Natural killer cell (primary cell): ENCODE data around the gene PRKAG1. TPM values are rescaled to one million over a fixed set of nuclear protein-coding genes. Genes with fewer than 3 reads are reported as not detected.

ENCODE experiments used
- ATAC-seq, 3 donors: fragments of 150-1000 bp in 2 of 3; fragments of 200-7000 bp in 1 of 3; cut with Tn5 transposase; 1 replicate in 1 of 3; 2 replicates in 2 of 3; pipeline ENCODE4 v1.10.0; 2021; ENCODE audit warnings: mild to moderate bottlenecking in 2 of 3, moderate library complexity in 2 of 3
- DNase-seq, 2 donors: peaks; one replicate each; pipeline versions ENCODE4 v3.0.0 to v3.0.0-alpha.2; 2013 to 2021; ENCODE audit warnings: mixed read lengths in 1 of 2
- H3K27ac ChIP-seq: one replicate; pipeline ENCODE4 v1.5.1; 2013; ENCODE audit warnings: mild to moderate bottlenecking, low read length
- H3K27me3 ChIP-seq: one replicate; pipeline ENCODE4 v1.6.1; 2013; ENCODE audit warnings: low read length; ENCODE audit not compliant: control insufficient read depth, insufficient read depth
- H3K36me3 ChIP-seq: one replicate; pipeline ENCODE4 v1.6.1; 2013; ENCODE audit warnings: low read length; ENCODE audit not compliant: control insufficient read depth, insufficient read depth
- H3K4me1 ChIP-seq: one replicate; pipeline ENCODE4 v1.6.1; 2013; ENCODE audit warnings: low read length; ENCODE audit not compliant: control insufficient read depth, insufficient read depth
- H3K4me3 ChIP-seq: one replicate; pipeline ENCODE4 v1.5.1; 2013; ENCODE audit warnings: low read length
- H3K9me3 ChIP-seq: one replicate; pipeline ENCODE4 v1.6.1; 2013; ENCODE audit warnings: low read length; ENCODE audit not compliant: control insufficient read depth, insufficient read depth
- H3K27ac Mint-ChIP-seq, 2 donors: one replicate each; pipeline ENCODE4 v1.8.0; 2022; ENCODE audit warnings: mild to moderate bottlenecking in 2 of 2, mixed read lengths in 2 of 2, moderate library complexity in 1 of 2
- H3K27me3 Mint-ChIP-seq, 2 donors: one replicate each; pipeline ENCODE4 v1.8.0; 2022; ENCODE audit warnings: low read depth in 2 of 2, mixed read lengths in 2 of 2
- H3K36me3 Mint-ChIP-seq: one replicate; pipeline ENCODE4 v1.8.0; 2022; ENCODE audit warnings: mixed read lengths
- H3K4me1 Mint-ChIP-seq, 2 donors: one replicate each; pipeline ENCODE4 v1.8.0; 2022; ENCODE audit warnings: mixed read lengths in 2 of 2
- H3K4me3 Mint-ChIP-seq: one replicate; pipeline ENCODE4 v1.8.0; 2022; ENCODE audit warnings: mild to moderate bottlenecking, moderate library complexity, mixed read lengths
- H3K9me3 Mint-ChIP-seq, 2 donors: one replicate each; pipeline ENCODE4 v1.8.0; 2022; ENCODE audit warnings: mixed read lengths in 2 of 2
- WGBS: methylation state at CpG from one replicate; pipeline ENCODE4 v1.1.7; 2013; ENCODE audit warnings: missing lambda C conversion rate; ENCODE audit not compliant: insufficient coverage; 5-methylcytosine and 5-hydroxymethylcytosine counted together
- intact Hi-C: fragments of 100-400 bp; cut with micrococcal nuclease; formaldehyde crosslinking; loops from one replicate; pipeline ENCODE4 v1.14.2; 2022
- total RNA-seq, 4 donors: library from RNA; stranded (reverse); fragments of 120-200 nt in 1 of 4; gene quantifications; one replicate each; pipeline versions ENCODE4 v1.2.3 to v1.2.4, GENCODE V29; 2013 to 2022
- TF ChIP-seq, protein P1 (sequence below): fragments of 200-600 bp; IDR thresholded peaks from one replicate; pipeline ENCODE4 v1.8.0; 2022; ENCODE audit warnings: antibody characterized with exemption

Gene PRKAG1
- total RNA-seq, 3 donors from 2014 or later (not counting 1 experiment from before 2014, with no cell fraction given), result 76.4 to 100 (median 81.1) TPM

DNA sequence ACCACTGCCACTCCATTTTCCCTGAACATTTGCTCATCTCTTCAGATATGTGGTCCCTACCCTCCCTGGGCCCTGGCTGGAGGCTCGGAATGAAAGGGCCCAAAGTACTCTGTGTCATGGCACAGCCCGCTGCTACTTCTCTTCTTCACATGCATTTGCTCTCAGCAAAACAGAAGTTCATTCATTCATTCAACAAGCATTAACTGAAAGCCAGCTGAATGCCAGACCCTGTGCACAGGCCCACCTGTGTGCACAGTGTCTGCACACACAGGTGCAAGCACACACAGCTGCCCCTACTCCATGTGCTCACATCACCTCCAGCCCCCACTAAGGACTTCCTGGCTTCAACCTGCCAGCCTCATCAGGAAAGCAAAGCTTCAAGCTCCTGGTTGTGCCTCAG, 32.7 kb downstream of the PRKAG1 start:
- Histone ChIP-seq H3K27ac (no peak overlapping the region), H3K36me3 (no peaks in the 10 kb centered on the region), H3K4me3 (no peak overlapping the region), H3K4me1 (peaks cover 17% of the 10 kb centered on the region), H3K9me3 (no peaks in the 10 kb centered on the region), H3K27me3 (peaks cover 3% of the 10 kb centered on the region)
- Mint-ChIP-seq H3K27ac (no peak overlapping the region), H3K27me3 (peaks cover 46 to 48% of the 10 kb centered on the region in 2 donors), H3K9me3 (no peaks in the 10 kb centered on the region), H3K36me3 (no peaks in the 10 kb centered on the region), H3K4me1 (peaks cover 23 to 26% of the 10 kb centered on the region in 2 donors), H3K4me3 (no peak overlapping the region)
- TF ChIP-seq, protein P1, sequence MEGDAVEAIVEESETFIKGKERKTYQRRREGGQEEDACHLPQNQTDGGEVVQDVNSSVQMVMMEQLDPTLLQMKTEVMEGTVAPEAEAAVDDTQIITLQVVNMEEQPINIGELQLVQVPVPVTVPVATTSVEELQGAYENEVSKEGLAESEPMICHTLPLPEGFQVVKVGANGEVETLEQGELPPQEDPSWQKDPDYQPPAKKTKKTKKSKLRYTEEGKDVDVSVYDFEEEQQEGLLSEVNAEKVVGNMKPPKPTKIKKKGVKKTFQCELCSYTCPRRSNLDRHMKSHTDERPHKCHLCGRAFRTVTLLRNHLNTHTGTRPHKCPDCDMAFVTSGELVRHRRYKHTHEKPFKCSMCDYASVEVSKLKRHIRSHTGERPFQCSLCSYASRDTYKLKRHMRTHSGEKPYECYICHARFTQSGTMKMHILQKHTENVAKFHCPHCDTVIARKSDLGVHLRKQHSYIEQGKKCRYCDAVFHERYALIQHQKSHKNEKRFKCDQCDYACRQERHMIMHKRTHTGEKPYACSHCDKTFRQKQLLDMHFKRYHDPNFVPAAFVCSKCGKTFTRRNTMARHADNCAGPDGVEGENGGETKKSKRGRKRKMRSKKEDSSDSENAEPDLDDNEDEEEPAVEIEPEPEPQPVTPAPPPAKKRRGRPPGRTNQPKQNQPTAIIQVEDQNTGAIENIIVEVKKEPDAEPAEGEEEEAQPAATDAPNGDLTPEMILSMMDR, result no peak
- DNase-seq, result no peak
- intact Hi-C loops, result loop anchor here (5.0 kb wide), 1 partner anchor 84 kb away; a partner anchor contains a TSS
- WGBS, result 93% methylated on average over 2 of the region's 2 CpGs
- ATAC-seq, result no peak

DNA sequence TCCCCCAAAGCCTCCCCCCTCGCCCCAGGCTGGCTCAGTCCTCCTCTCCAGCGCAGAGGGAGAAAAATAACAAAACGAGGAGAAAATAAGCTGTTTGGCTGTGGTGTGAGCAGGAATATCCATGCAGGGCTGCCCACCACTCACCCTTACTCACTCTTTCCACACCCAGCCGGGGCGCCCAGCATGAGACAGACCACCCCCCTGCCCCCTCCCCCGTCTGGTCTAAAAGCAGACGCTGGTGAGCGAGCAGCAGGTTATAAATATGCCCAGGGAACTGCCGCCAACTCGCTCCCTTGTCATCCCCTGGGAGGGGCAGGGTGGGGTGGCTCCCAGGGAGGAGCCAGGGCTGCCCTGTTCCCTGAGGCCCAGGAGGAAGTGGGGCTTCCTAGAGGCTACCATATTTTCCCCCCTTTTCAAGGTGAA, 33.1 kb downstream of the PRKAG1 start:
- Mint-ChIP-seq H3K36me3 (no peaks in the 10 kb centered on the region), H3K4me1 (peaks cover 27 to 31% of the 10 kb centered on the region in 2 donors), H3K4me3 (no peak overlapping the region), H3K27me3 (peaks cover 44 to 48% of the 10 kb centered on the region in 2 donors), H3K9me3 (no peaks in the 10 kb centered on the region), H3K27ac (no peak overlapping the region)
- peaks cover 21% of the 10 kb centered on the region for H3K4me1 ChIP-seq
- intact Hi-C loops, result loop anchor here (5.0 kb wide), 1 partner anchor 83 kb away; a partner anchor contains a TSS
- TF ChIP-seq, protein P1, result no peak
- H3K36me3 ChIP-seq, result no peaks in the 10 kb centered on the region
- no peak overlapping the region for H3K27ac ChIP-seq
- H3K9me3 ChIP-seq, result no peaks in the 10 kb centered on the region
- H3K4me3 ChIP-seq, result no peak overlapping the region
- peaks cover 7% of the 10 kb centered on the region for H3K27me3 ChIP-seq
- no peak for ATAC-seq
- WGBS, result 41% methylated on average over 3 of the region's 10 CpGs
- no peak for DNase-seq

DNA sequence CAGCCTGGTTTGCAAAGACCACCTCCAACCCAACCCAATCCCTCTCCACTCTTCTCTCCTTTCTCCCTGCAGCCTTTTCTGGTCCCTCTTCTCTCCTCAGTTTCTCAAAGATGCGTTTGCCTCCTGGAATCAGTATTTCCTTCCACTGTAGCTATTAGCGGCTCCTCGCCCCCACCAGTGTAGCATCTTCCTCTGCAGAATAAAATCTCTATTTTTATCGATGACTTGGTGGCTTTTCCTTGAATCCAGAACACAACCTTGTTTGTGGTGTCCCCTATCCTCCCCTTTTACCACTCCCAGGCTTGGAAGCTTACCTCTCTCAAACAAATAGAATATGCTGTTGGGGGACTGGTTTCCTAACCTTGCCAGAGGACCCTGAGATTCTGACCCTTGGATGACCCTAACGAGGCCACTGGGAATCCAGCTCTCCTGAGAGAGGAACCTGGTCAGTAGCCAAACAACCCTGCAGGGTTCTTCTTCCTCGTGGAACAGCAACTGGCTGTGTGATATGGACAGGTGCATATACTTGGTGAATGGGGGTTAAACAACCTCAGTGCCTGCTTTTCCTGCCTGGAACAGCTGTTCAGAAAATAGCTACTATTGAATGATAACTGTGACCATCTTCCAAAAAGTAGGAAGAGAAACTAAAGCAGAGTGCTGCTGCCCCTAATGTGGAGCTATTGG, 36.0 kb downstream of the PRKAG1 start:
- no peak for DNase-seq
- H3K9me3 Mint-ChIP-seq, result no peaks in the 10 kb centered on the region
- H3K9me3 ChIP-seq, result no peaks in the 10 kb centered on the region
- H3K27ac Mint-ChIP-seq, result peak overlapping the region in 1 of 2 donors; percentile 94
- H3K27me3 ChIP-seq, result peaks cover 10% of the 10 kb centered on the region
- TF ChIP-seq, protein P1, result no peak
- H3K4me3 ChIP-seq, result no peak overlapping the region
- no peak overlapping the region for H3K27ac ChIP-seq
- whole genome bisulfite sequencing, result 74% methylated on average over 6 of the region's 6 CpGs
- peaks cover 45% of the 10 kb centered on the region for H3K4me1 ChIP-seq
- H3K27me3 Mint-ChIP-seq, result peaks cover 28 to 32% of the 10 kb centered on the region in 2 donors
- no peaks in the 10 kb centered on the region for H3K36me3 Mint-ChIP-seq
- H3K36me3 ChIP-seq, result no peaks in the 10 kb centered on the region
- ATAC-seq, result no peak
- H3K4me1 Mint-ChIP-seq, result peaks cover 46 to 51% of the 10 kb centered on the region in 2 donors
- intact Hi-C loops, result no loop called here
- peak overlapping the region; percentile 89 for H3K4me3 Mint-ChIP-seq
